ENCODE results near the gene VWCE. TPM values are rescaled to one million over a fixed set of nuclear protein-coding genes. Genes with fewer than 3 reads are reported as not detected.

Gene VWCE
- total RNA-seq, 1 experiment from 2014 or later: 20.6 TPM

DNA sequence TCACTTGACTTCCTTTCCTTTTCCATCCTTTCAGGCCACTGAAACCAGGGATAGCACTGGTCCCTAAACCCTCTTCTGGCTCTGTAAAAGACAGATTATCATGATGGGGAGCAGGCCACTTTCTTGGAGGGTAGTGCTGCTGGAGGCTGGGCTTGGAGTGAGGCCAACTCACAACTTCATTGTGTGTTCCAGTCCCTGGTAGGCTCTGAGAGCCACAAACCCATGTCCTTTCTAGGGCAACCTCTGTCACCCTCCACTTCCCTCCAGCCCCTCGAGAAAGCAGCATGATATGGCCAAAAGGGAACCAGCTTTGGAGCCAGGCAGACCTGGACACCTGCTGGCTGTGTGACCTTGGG lies 40.2 kb upstream of the VWCE start:
- Histone ChIP-seq H2BK120ac (ENCODE audit: low read depth, low read length, poor library complexity, severe bottlenecking) (no peak overlapping the region), H4K5ac (ENCODE audit: insufficient read length, low read depth, low read length) (no peak overlapping the region), H3K4me2 (ENCODE audit: insufficient read depth, insufficient read length, low read length) (no peak overlapping the region), H2BK15ac (ENCODE audit: low read depth, low read length) (no peak overlapping the region), H3T11ph (ENCODE audit: low read length) (no peak overlapping the region), H3K4ac (ENCODE audit: low read depth, low read length) (no peak overlapping the region), H3K56ac (ENCODE audit: insufficient read length, low read depth, low read length) (no peak overlapping the region), H3K18ac (ENCODE audit: insufficient read length, low read depth, low read length) (no peak overlapping the region), H3K27ac (ENCODE audit: insufficient read length, low read depth, low read length) (no peak overlapping the region), H3K23me2 (ENCODE audit: insufficient read length, low read depth, low read length, poor library complexity, severe bottlenecking) (peaks cover 13% of the 10 kb centered on the region), H3K27me3 (ENCODE audit: insufficient read depth, low read length) (no peaks in the 10 kb centered on the region), H3K4me1 (ENCODE audit: insufficient read depth, low read length) (peaks cover 5% of the 10 kb centered on the region), H3K79me2 (ENCODE audit: insufficient read depth, low read length) (peaks cover 18% of the 10 kb centered on the region), H3K9me3 (ENCODE audit: control insufficient read depth, low read depth, low read length) (no peaks in the 10 kb centered on the region), H4K8ac (replicated peaks; ENCODE audit: insufficient read length, low read depth, low read length) (no peak overlapping the region), H4K91ac (ENCODE audit: insufficient read length, low read depth, low read length) (no peak overlapping the region), H3K23ac (ENCODE audit: insufficient read length, low read depth, low read length) (no peak overlapping the region), H2BK20ac (ENCODE audit: low read depth, low read length, poor library complexity, severe bottlenecking) (no peak overlapping the region), H2AK5ac (ENCODE audit: insufficient read length, low read length) (no peak overlapping the region), H3K9ac (ENCODE audit: extremely low read depth, insufficient read length, low read length) (peak overlapping the region; percentile 34), H3K79me1 (ENCODE audit: insufficient read depth, low read depth, low read length, poor library complexity, severe bottlenecking) (no peaks in the 10 kb centered on the region), H4K20me1 (ENCODE audit: control insufficient read depth, insufficient read depth, insufficient read length) (no peaks in the 10 kb centered on the region), H2AFZ (ENCODE audit: low read length) (no peak overlapping the region), H2BK12ac (ENCODE audit: insufficient read length, low read depth, low read length) (no peak overlapping the region), H3K14ac (ENCODE audit: insufficient read depth, low read length) (no peak overlapping the region), H2BK5ac (ENCODE audit: insufficient read length, low read length) (no peak overlapping the region)
- peaks cover 39 to 45% of the 10 kb centered on the region in 2 experiments for H3K4me1 Mint-ChIP-seq
- peaks cover 7 to 32% (median 24%) of the 10 kb centered on the region in 3 experiments; a peak in 6 of 7 replicates for H3K36me3 Mint-ChIP-seq (ENCODE audit: insufficient read depth in 1 of 3, low read depth in 3 of 3)
- H3K4me3 Mint-ChIP-seq: no peak overlapping the region
- peak overlapping the region; percentile 61 to 87 (median 79); a peak in 5 of 7 replicates for H3K27ac Mint-ChIP-seq
- WGBS (ENCODE audit: extremely low coverage, insufficient read length, low lambda C conversion rate): no CpG with 5 or more reads among the region's 1 CpG
- no peaks in the 10 kb centered on the region for H3K27me3 Mint-ChIP-seq (ENCODE audit: low read depth)
- TF ChIP-seq, protein P1, sequence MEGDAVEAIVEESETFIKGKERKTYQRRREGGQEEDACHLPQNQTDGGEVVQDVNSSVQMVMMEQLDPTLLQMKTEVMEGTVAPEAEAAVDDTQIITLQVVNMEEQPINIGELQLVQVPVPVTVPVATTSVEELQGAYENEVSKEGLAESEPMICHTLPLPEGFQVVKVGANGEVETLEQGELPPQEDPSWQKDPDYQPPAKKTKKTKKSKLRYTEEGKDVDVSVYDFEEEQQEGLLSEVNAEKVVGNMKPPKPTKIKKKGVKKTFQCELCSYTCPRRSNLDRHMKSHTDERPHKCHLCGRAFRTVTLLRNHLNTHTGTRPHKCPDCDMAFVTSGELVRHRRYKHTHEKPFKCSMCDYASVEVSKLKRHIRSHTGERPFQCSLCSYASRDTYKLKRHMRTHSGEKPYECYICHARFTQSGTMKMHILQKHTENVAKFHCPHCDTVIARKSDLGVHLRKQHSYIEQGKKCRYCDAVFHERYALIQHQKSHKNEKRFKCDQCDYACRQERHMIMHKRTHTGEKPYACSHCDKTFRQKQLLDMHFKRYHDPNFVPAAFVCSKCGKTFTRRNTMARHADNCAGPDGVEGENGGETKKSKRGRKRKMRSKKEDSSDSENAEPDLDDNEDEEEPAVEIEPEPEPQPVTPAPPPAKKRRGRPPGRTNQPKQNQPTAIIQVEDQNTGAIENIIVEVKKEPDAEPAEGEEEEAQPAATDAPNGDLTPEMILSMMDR (conservative IDR thresholded peaks at IDR 0.05): no peak
- DNase-seq: no peak
- no peaks in the 10 kb centered on the region; a peak in 1 of 5 replicates for H3K9me3 Mint-ChIP-seq

Measured in H9 (cell line).